ENCODE measurements around the gene SNX21.
A peak's percentile ranks its signal among the peaks of the same experiment; 100 is the strongest.
"Not testable (repeated sequence)": the region's sequence is repeated elsewhere in the genome, so short reads cannot be mapped to it uniquely, and the experiment has no call there.

The SNX21 gene

GRCh38 chr20:45850926-45851325 lies 17.3 kb downstream of the SNX21 start:
- no peak for DNase-seq (ENCODE audit: low read depth)

- DNase-seq (ENCODE audit: low read depth) = no peak
Measured at GRCh38 chr20:45851501-45851900, 17.9 kb downstream of the SNX21 start.

GRCh38 chr20:45852326-45852725 lies 18.7 kb downstream of the SNX21 start:
- DNase-seq (ENCODE audit: low read depth) = no peak

GRCh38 chr20:45853484-45853883 lies 19.9 kb downstream of the SNX21 start:
- no peak for DNase-seq (ENCODE audit: low read depth)

- DNase-seq (ENCODE audit: low read depth) = peak; percentile 93
Measured at GRCh38 chr20:45857114-45857881, 23.7 kb downstream of the SNX21 start, which contains the start of the genes ACOT8 and ZSWIM3. ACOT8 (minus strand) TSS chr20:45857392; CDS start chr20:45857315, 77 bp downstream. ZSWIM3 (plus strand) TSS chr20:45857614; CDS start chr20:45857826, 212 bp downstream.

GRCh38 chr20:45857882-45858216 lies 24.2 kb downstream of the SNX21 start:
- DNase-seq (ENCODE audit: low read depth) = no peak

GRCh38 chr20:45859916-45860315 lies 26.3 kb downstream of the SNX21 start:
- no peak for DNase-seq (ENCODE audit: low read depth)

- DNase-seq (ENCODE audit: low read depth) = no peak
Measured at GRCh38 chr20:45860560-45861220, 27.1 kb downstream of the SNX21 start.

- no peak for DNase-seq (ENCODE audit: low read depth)
Measured at GRCh38 chr20:45861221-45862075, 27.8 kb downstream of the SNX21 start.

- no peak for DNase-seq (ENCODE audit: low read depth)
Measured at GRCh38 chr20:45863543-45864470, 30.2 kb downstream of the SNX21 start.

GRCh38 chr20:45866454-45866853 lies 32.9 kb downstream of the SNX21 start:
- DNase-seq (ENCODE audit: low read depth) = no peak

- DNase-seq (ENCODE audit: low read depth) = no peak
Measured at GRCh38 chr20:45867136-45867818, 33.7 kb downstream of the SNX21 start.

GRCh38 chr20:45867819-45868176 lies 34.2 kb downstream of the SNX21 start:
- DNase-seq (ENCODE audit: low read depth) = no peak

GRCh38 chr20:45872626-45873025 lies 39.0 kb downstream of the SNX21 start:
- no peak for DNase-seq (ENCODE audit: low read depth)

- DNase-seq (ENCODE audit: low read depth) = no peak
Measured at GRCh38 chr20:45873409-45874103, 40.0 kb downstream of the SNX21 start.

GRCh38 chr20:45874104-45874481 lies 40.5 kb downstream of the SNX21 start:
- not testable (repeated sequence) for DNase-seq (ENCODE audit: low read depth)

- DNase-seq (ENCODE audit: low read depth) = no peak
Measured at GRCh38 chr20:45874576-45874975, 41.0 kb downstream of the SNX21 start.

GRCh38 chr20:45878076-45878761 lies 44.6 kb downstream of the SNX21 start:
- DNase-seq (ENCODE audit: low read depth) = no peak

- peak; percentile 95 for DNase-seq (ENCODE audit: low read depth)
Measured at GRCh38 chr20:45880988-45881788, 47.6 kb downstream of the SNX21 start, which contains the start of gene ZSWIM1. ZSWIM1 (plus strand) TSS chr20:45881227; CDS start chr20:45882593, 1,366 bp downstream.

Measured in activated gamma-delta T cell treated with anti-CD3 and anti-CD28 coated beads, Interleukin-2, amount 50 U/mL, for 16 hours (primary cell).